Coronary artery (tissue), 2 donors: ENCODE measurements around the gene TCP11L2.
"Not testable (repeated sequence)": the region's sequence is repeated elsewhere in the genome, so short reads cannot be mapped to it uniquely, and the experiment has no call there.

Experiments
- DNase-seq: peaks from one replicate; pipeline ENCODE4 v3.0.0-alpha.2; 2017; ENCODE audit warnings: low spot score
- H3K27ac ChIP-seq, 2 donors: fragments of 200-600 bp; sonication (generic); one replicate each; pipeline ENCODE4 v1.5.1; 2016 to 2019
- H3K4me3 ChIP-seq: fragments of 200-600 bp; sonication (generic); 2 replicates; pipeline ENCODE4 v1.5.1; 2016; ENCODE audit warnings: mild to moderate bottlenecking, moderate library complexity
- TF ChIP-seq, protein P1 (sequence below): fragments of 200-600 bp; sonication (generic); IDR thresholded peaks from one replicate; pipeline ENCODE4 v1.5.1; 2019; ENCODE audit warnings: antibody characterized with exemption

Gene TCP11L2

DNA sequence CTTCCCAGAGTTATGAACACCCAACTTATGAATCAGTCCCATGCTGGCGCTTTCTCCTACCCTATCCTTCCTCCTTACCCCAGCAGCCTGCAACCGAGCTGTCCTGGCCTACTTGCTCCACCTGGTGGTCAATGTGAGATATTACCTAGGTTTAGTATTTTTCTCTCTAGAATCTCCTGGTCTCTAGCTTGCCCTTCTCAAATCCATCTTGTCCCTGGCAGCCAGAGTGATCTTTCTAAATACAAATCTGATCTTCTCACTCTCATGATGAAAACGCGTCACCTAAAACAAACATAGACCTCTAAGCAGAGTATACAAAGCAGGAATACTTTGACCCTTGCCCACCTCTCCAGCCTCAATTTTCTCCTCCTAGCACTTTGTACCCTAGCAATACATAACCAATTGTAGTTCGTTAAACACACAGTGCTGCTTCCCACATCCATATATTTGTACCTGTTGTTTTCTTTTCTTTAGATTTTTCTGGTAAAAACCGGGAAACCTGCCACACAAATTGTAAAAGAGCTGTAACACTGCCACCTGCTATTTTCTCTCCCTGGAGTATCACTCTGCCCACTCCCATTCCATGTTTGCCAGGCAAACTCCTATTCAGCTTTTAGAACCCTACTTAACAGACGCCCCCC, 20.0 kb upstream of the TCP11L2 start:
- no peak for DNase-seq
- H3K27ac ChIP-seq = no peak overlapping the region
- no peak overlapping the region for H3K4me3 ChIP-seq
- TF ChIP-seq, protein P1, sequence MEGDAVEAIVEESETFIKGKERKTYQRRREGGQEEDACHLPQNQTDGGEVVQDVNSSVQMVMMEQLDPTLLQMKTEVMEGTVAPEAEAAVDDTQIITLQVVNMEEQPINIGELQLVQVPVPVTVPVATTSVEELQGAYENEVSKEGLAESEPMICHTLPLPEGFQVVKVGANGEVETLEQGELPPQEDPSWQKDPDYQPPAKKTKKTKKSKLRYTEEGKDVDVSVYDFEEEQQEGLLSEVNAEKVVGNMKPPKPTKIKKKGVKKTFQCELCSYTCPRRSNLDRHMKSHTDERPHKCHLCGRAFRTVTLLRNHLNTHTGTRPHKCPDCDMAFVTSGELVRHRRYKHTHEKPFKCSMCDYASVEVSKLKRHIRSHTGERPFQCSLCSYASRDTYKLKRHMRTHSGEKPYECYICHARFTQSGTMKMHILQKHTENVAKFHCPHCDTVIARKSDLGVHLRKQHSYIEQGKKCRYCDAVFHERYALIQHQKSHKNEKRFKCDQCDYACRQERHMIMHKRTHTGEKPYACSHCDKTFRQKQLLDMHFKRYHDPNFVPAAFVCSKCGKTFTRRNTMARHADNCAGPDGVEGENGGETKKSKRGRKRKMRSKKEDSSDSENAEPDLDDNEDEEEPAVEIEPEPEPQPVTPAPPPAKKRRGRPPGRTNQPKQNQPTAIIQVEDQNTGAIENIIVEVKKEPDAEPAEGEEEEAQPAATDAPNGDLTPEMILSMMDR = no peak

DNA sequence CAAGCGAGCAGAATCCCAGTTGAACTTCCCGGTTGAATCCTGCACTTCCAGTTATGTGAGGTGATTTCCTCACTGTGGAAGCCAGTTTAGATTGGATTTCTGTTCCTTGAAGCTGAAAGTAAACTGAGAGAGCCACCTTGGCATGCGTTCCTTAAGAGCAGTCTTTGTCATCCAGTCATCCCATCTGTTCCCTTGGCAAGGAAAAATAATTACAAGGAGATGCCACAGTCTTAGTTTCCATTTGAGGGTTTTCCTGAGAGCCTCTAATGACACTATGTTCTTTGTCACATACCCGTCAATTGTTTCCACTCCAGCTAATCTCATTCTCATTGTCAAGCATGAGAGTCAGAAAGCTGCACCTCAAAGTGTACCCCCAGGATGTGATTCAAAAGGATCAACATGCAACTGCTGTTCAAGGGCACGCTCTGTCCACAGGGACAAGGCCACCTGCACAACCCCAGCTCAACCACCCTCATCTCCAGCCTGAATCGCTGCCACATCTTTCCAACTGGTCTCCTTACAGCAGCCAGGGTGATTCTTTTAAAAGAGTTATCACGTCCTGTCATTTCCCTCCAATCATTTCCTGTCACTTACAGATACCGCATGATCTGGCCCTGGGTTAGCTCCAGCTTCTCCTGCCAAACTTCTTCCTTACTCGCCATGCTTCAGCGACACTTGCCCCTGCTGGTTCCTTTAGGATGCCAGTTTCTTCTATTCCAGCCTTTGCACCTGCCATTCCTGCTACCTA, 18.0 kb upstream of the TCP11L2 start:
- Histone ChIP-seq H3K27ac (no peak overlapping the region), H3K4me3 (no peak overlapping the region)
- no peak for DNase-seq
- TF ChIP-seq, protein P1 = no peak

DNA sequence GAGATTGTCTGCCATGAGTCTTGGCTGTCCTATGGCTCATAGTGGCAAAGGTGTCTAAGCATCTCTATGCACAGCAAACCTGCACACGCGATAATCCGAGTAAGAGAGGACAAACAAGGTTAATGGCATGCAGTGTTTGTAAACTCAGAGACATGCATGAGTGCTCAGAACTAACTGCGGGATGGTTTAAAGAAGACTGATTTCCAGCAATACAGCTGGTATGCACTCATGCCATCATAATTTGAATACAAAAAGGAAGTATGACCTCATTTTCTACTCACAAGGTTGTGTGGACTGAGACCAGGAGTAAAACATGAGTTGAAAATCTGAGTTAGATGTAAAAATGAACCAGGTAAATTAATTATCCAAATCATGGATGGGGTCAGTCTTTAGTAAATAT, 16.6 kb upstream of the TCP11L2 start:
- TF ChIP-seq, protein P1 = no peak
- H3K4me3 ChIP-seq = no peak overlapping the region
- no peak overlapping the region for H3K27ac ChIP-seq
- DNase-seq = no peak

DNA sequence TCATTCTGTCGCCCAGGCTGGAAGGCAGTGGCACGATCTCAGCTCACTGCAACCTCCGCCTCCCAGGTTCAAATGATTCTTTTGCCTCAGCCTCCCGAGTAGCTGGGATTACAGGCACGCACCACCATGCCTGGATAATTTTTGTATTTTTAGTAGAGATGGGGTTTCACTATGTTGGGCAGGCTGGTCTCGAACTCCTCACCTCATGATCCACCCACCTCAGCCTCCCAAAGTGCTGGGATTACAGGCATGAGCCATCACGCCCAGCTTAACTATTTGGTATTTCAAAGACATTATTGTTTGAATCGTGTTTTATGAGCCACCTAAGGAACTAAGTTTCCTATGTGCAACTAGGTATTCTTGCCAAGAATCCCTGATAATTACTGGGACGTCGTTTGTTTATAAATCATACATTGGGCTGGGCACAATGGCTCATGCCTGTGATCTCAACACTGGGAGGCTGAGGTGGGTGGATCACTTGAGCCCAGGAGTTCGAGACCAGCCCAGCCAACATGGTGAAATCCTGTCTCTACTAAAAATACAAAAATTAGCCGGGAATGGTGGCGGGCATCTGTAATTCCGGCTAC, 15.9 kb upstream of the TCP11L2 start:
- not testable (repeated sequence) for H3K4me3 ChIP-seq, DNase-seq, H3K27ac ChIP-seq

GRCh38 chr12:106287364-106287763, 15.2 kb upstream of the TCP11L2 start:
- H3K4me3 ChIP-seq = no peak overlapping the region
- no peak for DNase-seq
- no peak overlapping the region for H3K27ac ChIP-seq
- TF ChIP-seq, protein P1 = no peak

DNA sequence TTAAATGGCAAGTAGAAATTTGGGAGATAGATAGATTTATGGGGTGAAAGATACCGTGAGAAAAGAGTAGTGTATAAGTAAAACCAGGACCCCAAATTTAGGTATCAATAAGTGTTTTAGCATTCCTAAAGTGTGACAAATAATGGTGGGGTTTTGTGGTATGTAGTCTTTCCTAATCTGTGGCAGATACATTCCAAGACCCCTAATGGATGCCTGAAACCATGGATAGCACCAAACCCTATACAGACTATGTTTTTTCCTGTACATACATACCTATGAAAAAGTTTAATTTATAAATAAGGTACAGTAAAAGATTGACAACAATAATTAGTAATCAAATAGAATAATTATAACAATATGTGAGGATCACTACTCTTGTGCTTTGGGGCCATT, 14.4 kb upstream of the TCP11L2 start:
- TF ChIP-seq, protein P1 = no peak
- no peak overlapping the region for H3K27ac ChIP-seq
- DNase-seq = no peak
- no peak overlapping the region for H3K4me3 ChIP-seq

DNA sequence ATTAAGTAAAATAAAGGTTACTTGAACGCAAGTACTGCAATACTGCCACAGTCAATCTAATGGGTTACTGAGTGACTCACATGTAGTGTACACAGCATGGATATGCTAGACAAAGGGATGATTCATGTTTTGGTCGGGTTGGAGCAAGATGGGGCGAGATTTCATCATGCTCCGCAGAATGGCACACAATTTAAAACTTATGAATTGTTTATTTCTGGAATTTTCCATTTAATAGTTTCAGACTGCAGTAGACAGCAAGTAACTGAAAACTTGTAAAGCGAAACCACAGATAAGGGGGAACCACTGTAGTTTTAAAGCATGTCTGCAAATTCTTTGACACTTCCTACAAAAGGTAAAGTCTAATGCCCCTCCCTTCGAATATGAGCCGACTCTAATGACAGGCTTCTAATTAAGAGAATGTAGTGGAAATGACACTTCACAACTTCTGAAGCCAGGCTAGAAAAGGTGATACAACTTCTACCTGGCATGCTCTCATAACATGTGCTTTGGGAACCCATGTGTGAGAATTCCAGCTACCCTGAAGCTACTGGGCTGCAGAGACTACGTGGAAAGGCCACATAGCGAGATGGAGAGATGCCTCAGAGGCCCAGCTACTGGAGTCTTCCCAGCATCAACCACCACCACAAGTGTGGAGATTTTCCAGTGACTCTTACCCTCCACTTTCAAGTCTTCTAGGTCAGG, 13.9 kb upstream of the TCP11L2 start:
- TF ChIP-seq, protein P1 = no peak
- no peak overlapping the region for H3K27ac ChIP-seq
- DNase-seq = no peak
- H3K4me3 ChIP-seq = no peak overlapping the region
